Measurements from ENCODE around the gene TRIM31. TPM values are rescaled to one million over a fixed set of nuclear protein-coding genes. Genes with fewer than 3 reads are reported as not detected.
A peak's percentile ranks its signal among the peaks of the same experiment; 100 is the strongest.

Gene TRIM31
- polyA plus RNA-seq, 2 of the 4 experiments (the other 2 are of a cell fraction), result 2.9 to 3.2 TPM

DNA sequence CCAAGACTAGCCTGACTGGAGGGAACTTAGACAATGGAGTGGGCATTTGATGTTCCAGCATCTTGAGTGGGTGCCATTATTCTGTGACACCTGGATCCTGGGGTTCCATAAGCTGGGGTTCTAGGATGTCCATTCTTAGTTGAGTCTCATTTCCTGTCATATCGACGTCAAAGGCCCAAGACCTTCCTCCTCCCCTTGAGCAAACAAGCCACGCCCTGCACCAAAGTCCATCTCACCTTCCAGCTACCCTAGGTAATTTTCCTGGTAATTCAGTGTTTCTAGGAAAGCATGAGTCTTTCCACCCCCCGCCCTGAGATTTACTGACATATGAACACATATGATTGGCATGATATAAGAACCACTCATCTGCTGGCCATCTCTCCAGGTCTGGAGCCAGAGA is 22.9 kb upstream of the TRIM31 start, which contains the start of gene TRIM40 (continued):
- TF ChIP-seq, protein P1, sequence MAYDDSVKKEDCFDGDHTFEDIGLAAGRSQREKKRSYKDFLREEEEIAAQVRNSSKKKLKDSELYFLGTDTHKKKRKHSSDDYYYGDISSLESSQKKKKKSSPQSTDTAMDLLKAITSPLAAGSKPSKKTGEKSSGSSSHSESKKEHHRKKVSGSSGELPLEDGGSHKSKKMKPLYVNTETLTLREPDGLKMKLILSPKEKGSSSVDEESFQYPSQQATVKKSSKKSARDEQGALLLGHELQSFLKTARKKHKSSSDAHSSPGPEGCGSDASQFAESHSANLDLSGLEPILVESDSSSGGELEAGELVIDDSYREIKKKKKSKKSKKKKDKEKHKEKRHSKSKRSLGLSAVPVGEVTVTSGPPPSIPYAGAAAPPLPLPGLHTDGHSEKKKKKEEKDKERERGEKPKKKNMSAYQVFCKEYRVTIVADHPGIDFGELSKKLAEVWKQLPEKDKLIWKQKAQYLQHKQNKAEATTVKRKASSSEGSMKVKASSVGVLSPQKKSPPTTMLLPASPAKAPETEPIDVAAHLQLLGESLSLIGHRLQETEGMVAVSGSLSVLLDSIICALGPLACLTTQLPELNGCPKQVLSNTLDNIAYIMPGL (CRISPR knock-in tag; IDR thresholded peaks at IDR 0.05; ENCODE audit: borderline replicate concordance), result no peak
- TF ChIP-seq SMC3 (IDR thresholded peaks at IDR 0.05) (no peak), JUN (IDR thresholded peaks at IDR 0.05) (no peak)

DNA sequence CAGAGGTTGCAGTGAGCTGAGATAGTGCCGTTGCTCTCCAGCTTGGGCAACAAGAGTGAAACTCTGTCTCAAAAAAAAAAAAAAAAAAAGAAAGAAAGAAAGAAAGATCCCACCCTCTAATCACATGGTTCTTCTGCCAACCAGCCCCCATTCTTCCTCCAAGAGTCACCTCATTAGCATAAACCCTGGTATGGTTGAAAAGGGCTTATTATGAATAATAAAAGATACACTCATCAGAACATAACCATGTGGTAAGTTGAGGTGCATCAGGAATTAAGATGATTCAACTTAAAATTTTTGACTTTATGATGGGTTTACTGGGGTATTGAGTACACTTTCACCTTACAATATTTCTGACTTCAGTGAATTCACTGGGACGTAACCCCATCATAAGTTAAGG is 22.3 kb upstream of the TRIM31 start:
- Histone ChIP-seq H3K4me3 (no peak overlapping the region), H3K4me2 (no peak overlapping the region), H3K9me3 (no peaks in the 10 kb centered on the region), H3K4me1 (peaks cover 14% of the 10 kb centered on the region), H3K27ac (no peak overlapping the region)
- POLR2A ChIA-PET, result no interaction called here
- TF ChIP-seq GATA3 (IDR thresholded peaks at IDR 0.05; ENCODE audit: borderline replicate concordance), result no peak
- no peak for TF ChIP-seq RAD21 (conservative IDR thresholded peaks at IDR 0.05 in 1 of 2, IDR thresholded peaks at IDR 0.05 in 1 of 2)
- TF ChIP-seq FOXS1 (CRISPR knock-in tag; IDR thresholded peaks at IDR 0.05), result no peak
- TF ChIP-seq, protein P2, sequence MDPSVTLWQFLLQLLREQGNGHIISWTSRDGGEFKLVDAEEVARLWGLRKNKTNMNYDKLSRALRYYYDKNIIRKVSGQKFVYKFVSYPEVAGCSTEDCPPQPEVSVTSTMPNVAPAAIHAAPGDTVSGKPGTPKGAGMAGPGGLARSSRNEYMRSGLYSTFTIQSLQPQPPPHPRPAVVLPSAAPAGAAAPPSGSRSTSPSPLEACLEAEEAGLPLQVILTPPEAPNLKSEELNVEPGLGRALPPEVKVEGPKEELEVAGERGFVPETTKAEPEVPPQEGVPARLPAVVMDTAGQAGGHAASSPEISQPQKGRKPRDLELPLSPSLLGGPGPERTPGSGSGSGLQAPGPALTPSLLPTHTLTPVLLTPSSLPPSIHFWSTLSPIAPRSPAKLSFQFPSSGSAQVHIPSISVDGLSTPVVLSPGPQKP (IDR thresholded peaks at IDR 0.05; ENCODE audit: low read depth, low read length), result no peak
- no peak for TF ChIP-seq SREBF2 (IDR thresholded peaks at IDR 0.05)
- no peak for TF ChIP-seq JUNB (IDR thresholded peaks at IDR 0.05)
- TF ChIP-seq FOSB (CRISPR knock-in tag; IDR thresholded peaks at IDR 0.05), result no peak
- TF ChIP-seq RFX5 (IDR thresholded peaks at IDR 0.05), result no peak
- FAIRE-seq, result no peak
- CTCF ChIA-PET, result interaction anchor here (1.6 to 17.3 kb wide), 2 partner anchors 23 to 26 kb away, joined by 4 to 353 read pairs; partner anchors contain the start of gene TRIM31
- ATAC-seq, result no peak
- 44% methylated on average over 2 of the region's 2 CpGs for WGBS (ENCODE audit: missing lambda C conversion rate)
- no peak for DNase-seq (ENCODE audit: low read depth in 1 of 2, low spot score in 1 of 2)

DNA sequence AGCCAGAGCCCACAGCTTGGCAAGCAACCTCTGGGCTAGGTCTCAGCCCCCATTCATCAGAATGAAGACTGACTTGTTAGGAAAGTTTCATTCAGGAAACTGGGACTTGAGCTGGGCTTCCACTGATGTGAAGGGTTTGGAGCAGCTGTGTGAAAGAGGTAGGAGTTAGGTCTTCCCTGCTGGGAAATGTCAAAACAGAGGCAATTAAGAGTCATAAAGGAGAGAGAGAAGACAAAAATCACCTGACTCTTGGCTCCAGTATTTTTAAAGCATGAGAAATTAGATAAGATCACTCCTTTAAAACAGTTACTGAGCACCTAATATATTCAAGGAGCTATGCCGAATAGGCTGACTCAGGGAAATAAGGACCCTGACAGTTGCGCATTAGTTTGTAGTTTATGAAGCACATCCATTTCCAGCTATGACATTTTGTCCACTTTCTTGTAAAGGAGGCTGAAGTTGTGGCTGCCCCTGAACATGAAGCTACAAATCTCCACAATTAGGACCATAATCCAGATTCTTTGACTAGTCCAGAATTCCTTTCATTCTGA is 19.1 kb upstream of the TRIM31 start:
- POLR2A ChIA-PET, result interaction anchor here (0.6 kb wide), 2 partner anchors 28 to 89 kb away, joined by 3 read pairs; no protein-coding TSS in a partner anchor

DNA sequence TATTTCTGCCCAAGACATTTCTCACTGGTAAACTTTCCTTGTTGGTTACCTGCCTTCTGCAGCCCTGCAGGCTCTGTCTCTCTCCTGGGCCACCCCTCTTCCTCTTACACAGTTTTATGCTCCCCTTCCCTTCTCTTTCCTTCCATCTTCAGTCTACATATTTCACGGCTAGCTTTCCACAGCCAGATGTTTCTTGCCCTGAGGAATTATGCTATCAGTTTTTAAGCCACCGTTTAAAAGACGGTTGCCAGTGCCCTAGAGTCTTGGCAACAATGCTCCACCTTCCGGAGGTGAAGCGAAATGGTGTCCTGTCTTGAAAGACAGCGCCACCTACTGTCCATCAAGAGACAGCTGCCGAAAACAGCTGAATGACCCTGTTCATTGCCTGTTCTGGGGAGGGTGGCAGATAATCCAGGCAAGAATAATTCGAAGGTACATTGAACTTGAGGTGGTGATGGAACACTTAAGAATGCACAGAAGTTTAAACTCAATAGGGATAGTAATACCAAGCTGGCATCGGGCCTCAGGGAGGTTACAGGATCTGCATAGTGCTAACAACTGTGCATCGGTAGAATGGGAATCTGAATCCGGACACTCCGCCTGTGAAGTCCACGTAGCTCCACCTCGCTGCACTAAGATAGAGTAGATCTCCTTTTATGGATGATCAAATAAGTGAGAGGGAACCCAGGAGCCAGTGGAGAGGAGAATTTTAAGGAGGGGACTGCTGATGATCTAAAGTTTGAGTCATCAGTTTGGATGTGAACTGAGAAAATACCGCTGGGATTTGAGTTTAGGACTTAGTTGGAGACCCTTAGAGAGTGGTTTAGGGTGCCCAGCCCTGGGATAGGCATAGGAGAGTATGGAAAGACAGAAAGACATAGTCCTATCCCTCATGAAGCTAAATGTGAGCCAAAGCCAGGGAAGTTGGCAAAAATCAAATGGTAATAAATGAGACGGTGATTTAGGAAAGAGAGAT is 18.3 kb upstream of the TRIM31 start:
- CTCF ChIA-PET, result interaction anchor here (0.7 to 17.3 kb wide), 37 partner anchors 8 to 481 kb away, joined by 3 to 353 read pairs (median 4); partner anchors contain the start of genes POLR1H, PPP1R11 and TRIM31
- Histone ChIP-seq H3K4me2 (peak overlapping the region; percentile 82), H3K4me1 (peaks cover 26% of the 10 kb centered on the region), H3K9me3 (no peaks in the 10 kb centered on the region), H3K4me3 (no peak overlapping the region), H3K27ac (peak overlapping the region; percentile 44 to 70; a peak in 4 of 6 replicates)
- FAIRE-seq (no peak), ATAC-seq (peak; percentile 86 to 97), DNase-seq (ENCODE audit: low read depth in 1 of 2, low spot score in 1 of 2) (peak; percentile 82 to 84)
- WGBS (ENCODE audit: missing lambda C conversion rate), result 30% methylated on average over 15 of the region's 16 CpGs
- TF ChIP-seq, protein P3, sequence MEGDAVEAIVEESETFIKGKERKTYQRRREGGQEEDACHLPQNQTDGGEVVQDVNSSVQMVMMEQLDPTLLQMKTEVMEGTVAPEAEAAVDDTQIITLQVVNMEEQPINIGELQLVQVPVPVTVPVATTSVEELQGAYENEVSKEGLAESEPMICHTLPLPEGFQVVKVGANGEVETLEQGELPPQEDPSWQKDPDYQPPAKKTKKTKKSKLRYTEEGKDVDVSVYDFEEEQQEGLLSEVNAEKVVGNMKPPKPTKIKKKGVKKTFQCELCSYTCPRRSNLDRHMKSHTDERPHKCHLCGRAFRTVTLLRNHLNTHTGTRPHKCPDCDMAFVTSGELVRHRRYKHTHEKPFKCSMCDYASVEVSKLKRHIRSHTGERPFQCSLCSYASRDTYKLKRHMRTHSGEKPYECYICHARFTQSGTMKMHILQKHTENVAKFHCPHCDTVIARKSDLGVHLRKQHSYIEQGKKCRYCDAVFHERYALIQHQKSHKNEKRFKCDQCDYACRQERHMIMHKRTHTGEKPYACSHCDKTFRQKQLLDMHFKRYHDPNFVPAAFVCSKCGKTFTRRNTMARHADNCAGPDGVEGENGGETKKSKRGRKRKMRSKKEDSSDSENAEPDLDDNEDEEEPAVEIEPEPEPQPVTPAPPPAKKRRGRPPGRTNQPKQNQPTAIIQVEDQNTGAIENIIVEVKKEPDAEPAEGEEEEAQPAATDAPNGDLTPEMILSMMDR (IDR thresholded peaks at IDR 0.05), result peak; percentile 95
- TF ChIP-seq CHD4 (IDR thresholded peaks at IDR 0.05; ENCODE audit: borderline replicate concordance), result no peak
- no peak for TF ChIP-seq PHF8 (IDR thresholded peaks at IDR 0.05; ENCODE audit: borderline replicate concordance, low read depth)
- peak; percentile 89 for TF ChIP-seq SMC3 (IDR thresholded peaks at IDR 0.05)
- TF ChIP-seq KDM5A (IDR thresholded peaks at IDR 0.05), result no peak
- TF ChIP-seq RAD21 (conservative IDR thresholded peaks at IDR 0.05 in 1 of 2, IDR thresholded peaks at IDR 0.05 in 1 of 2), result peak; percentile 81 to 86
- no peak for TF ChIP-seq MYC (IDR thresholded peaks at IDR 0.05; ENCODE audit: borderline replicate concordance, low read length)
- TF ChIP-seq NR3C1 (IDR thresholded peaks at IDR 0.05), result no peak
- no peak for TF ChIP-seq TFCP2L1 (CRISPR knock-in tag; IDR thresholded peaks at IDR 0.05)
- POLR2A ChIA-PET, result interaction anchor here (0.6 to 1.2 kb wide), 3 partner anchors 28 to 89 kb away, joined by 3 to 5 read pairs (median 3); no protein-coding TSS in a partner anchor

More for the DNA sequence above, 19.1 kb upstream of the TRIM31 start:
- Histone ChIP-seq H3K27ac (no peak overlapping the region), H3K4me3 (no peak overlapping the region), H3K9me3 (no peaks in the 10 kb centered on the region), H3K4me1 (peaks cover 26% of the 10 kb centered on the region), H3K4me2 (no peak overlapping the region)
- CTCF ChIA-PET, result interaction anchor here (0.6 to 17.3 kb wide), 15 partner anchors 10 to 429 kb away, joined by 3 to 353 read pairs (median 5); partner anchors contain the start of gene TRIM31
- TF ChIP-seq HDAC2 (IDR thresholded peaks at IDR 0.05) (no peak), MAFK (IDR thresholded peaks at IDR 0.05; ENCODE audit: partially characterized antibody) (peak; percentile 42)
- no peak for FAIRE-seq
- no peak for DNase-seq (ENCODE audit: low read depth in 1 of 2, low spot score in 1 of 2)
- WGBS (ENCODE audit: missing lambda C conversion rate), result 82% methylated on average over 2 of the region's 2 CpGs
- no peak for ATAC-seq
